H1 (cell line): ENCODE data around the gene RHBDF2. TPM values are rescaled to one million over a fixed set of nuclear protein-coding genes. Genes with fewer than 3 reads are reported as not detected.

Source experiments
- CBX5 ChIP-seq: fragments of 300-800, 300-1000 bp; sonication (generic); IDR thresholded peaks from 2 replicates; pipeline ENCODE4 v1.7.1; 2016; ENCODE audit warnings: antibody characterized with exemption, low read length, low read depth
- CHD2 ChIP-seq: IDR thresholded peaks from 2 replicates; pipeline ENCODE4 v1.6.1; 2012; ENCODE audit warnings: low read length, improper control_type of control experiment
- CHD7 ChIP-seq: fragments of 300-600 bp; sonication (generic); IDR thresholded peaks from 2 replicates; pipeline ENCODE4 v1.7.1; 2012; ENCODE audit warnings: low read length, moderate library complexity, mild to moderate bottlenecking, inconsistent platforms; ENCODE audit not compliant: insufficient replicate concordance
- CTCF ChIP-seq, 3 experiments: IDR thresholded peaks; 1 replicate in 2 of 3; 2 replicates in 1 of 3; pipeline versions ENCODE4 v1.5.1 to v1.6.1; 2011; ENCODE audit warnings: low read length in 3 of 3, mild to moderate bottlenecking in 3 of 3, inconsistent platforms in 2 of 3, low read depth in 1 of 3, moderate library complexity in 1 of 3; ENCODE audit not compliant: insufficient read depth in 1 of 3; ENCODE audit errors: control extremely low read depth in 1 of 3
- MAFK ChIP-seq: IDR thresholded peaks from 2 replicates; pipeline ENCODE4 v1.6.1; 2012; ENCODE audit warnings: low read depth, mild to moderate bottlenecking, improper control_type of control experiment, low read length
- NRF1 ChIP-seq: IDR thresholded peaks from 2 replicates; pipeline ENCODE4 v1.6.1; 2011; ENCODE audit warnings: mild to moderate bottlenecking, low read depth, low read length, improper control_type of control experiment
- RAD21 ChIP-seq, 2 experiments: IDR thresholded peaks in 1 of 2; conservative IDR thresholded peaks in 1 of 2; 2 replicates each; pipeline ENCODE4 v1.6.1; 2011; ENCODE audit warnings: low read depth in 2 of 2, low read length in 2 of 2, improper control_type of control experiment in 1 of 2, inconsistent platforms in 1 of 2, mild to moderate bottlenecking in 1 of 2, moderate library complexity in 1 of 2
- USF2 ChIP-seq: IDR thresholded peaks from 2 replicates; pipeline ENCODE4 v1.6.1; 2011; ENCODE audit warnings: low read length, improper control_type of control experiment
- polyA plus RNA-seq, 7 experiments: library from polyadenylated mRNA; depleted of rRNA in 3 of 7; stranded (reverse) in 5 of 7; unstranded in 2 of 7; fragments of >200 nt in 5 of 7; fragments of 200-250 nt in 2 of 7; gene quantifications; 1 replicate in 5 of 7; 2 replicates in 1 of 7; 4 replicates in 1 of 7; pipeline versions ENCODE4 v1.2.1 to v1.2.3, GENCODE V29; 2011 to 2013; ENCODE audit warnings: missing spikeins in 2 of 7, mixed read lengths in 2 of 7
- total RNA-seq: library from RNA; stranded (reverse); fragmentation: NEBNext Ultra II Directional; extraction: Animal tissue kit (Norgen Biotek cat#: 25700); gene quantifications from 2 replicates; pipeline ENCODE4 v1.2.1, GENCODE V29; 2021

The RHBDF2 gene
- total and polyA plus RNA-seq, 2 of the 8 experiments (the other 6 are each of a cell fraction or from before 2014, with no cell fraction given), result 21.2 to 25.9 TPM

- TF ChIP-seq CHD7 (no peak), RAD21 (IDR thresholded peaks at IDR 0.05 in 1 of 2, conservative IDR thresholded peaks at IDR 0.05 in 1 of 2; ENCODE audit: low read depth in 2 of 2, low read length in 2 of 2) (no peak), MAFK (no peak), CTCF (IDR thresholded peaks at IDR 0.05; ENCODE audit: control extremely low read depth in 1 of 3, insufficient read depth in 1 of 3, low read depth in 1 of 3, low read length in 3 of 3) (no peak), USF2 (no peak), CHD2 (no peak), NRF1 (no peak), CBX5 (no peak)
Observed at GRCh38 chr17:76474894-76475293, 26.3 kb downstream of the RHBDF2 start (continued).
